Measurements from ENCODE around the gene RGS21.

The RGS21 gene

DNA sequence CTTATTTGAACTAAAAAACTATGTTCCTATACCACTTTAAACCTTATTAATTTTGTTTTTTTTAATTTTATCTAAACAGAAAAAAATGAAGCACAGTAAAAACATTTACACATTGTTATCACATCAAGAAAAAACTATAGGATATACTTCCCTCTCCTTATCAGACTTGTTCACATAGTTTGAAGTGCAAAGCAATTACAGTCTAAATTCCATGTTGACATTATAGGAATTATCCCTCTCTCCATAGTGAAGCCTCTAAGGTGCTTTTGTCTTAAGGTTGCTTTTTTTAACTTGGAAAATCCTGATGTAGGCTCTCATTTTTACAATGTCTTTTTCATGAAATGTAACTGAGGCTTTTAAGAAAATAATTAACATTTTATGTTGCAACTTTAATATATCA, 85.8 kb downstream of the RGS21 start:
- TF ChIP-seq, protein P1, sequence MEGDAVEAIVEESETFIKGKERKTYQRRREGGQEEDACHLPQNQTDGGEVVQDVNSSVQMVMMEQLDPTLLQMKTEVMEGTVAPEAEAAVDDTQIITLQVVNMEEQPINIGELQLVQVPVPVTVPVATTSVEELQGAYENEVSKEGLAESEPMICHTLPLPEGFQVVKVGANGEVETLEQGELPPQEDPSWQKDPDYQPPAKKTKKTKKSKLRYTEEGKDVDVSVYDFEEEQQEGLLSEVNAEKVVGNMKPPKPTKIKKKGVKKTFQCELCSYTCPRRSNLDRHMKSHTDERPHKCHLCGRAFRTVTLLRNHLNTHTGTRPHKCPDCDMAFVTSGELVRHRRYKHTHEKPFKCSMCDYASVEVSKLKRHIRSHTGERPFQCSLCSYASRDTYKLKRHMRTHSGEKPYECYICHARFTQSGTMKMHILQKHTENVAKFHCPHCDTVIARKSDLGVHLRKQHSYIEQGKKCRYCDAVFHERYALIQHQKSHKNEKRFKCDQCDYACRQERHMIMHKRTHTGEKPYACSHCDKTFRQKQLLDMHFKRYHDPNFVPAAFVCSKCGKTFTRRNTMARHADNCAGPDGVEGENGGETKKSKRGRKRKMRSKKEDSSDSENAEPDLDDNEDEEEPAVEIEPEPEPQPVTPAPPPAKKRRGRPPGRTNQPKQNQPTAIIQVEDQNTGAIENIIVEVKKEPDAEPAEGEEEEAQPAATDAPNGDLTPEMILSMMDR (IDR thresholded peaks at IDR 0.05), result no peak

DNA sequence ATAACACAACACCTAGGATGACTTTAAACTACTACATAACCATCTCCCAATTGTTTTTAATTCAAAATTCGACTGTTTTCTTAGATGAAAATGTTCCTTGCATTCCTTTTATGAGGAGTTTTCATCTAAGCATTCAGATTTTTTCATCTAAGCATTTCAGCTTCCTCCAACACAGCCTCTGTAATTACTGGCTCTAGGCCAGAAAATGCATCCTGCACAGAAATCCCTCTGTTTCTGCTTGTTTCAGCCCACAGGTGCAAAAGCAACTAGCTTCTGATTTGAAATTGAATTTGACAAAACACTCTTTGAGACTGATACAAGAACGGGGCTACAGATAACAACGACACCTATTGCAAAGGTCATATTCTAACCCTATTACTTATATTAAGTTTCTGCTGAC, 90.4 kb downstream of the RGS21 start:
- TF ChIP-seq, protein P1 (IDR thresholded peaks at IDR 0.05), result no peak
